MM.1S (cell line): ENCODE measurements around the gene CCL13.
A peak's percentile ranks its signal among the peaks of the same experiment; 100 is the strongest.

ENCODE experiments used
- DNase-seq: peaks from one replicate; pipeline ENCODE4 v3.0.0-alpha.2; 2015
- H2AFZ ChIP-seq: fragments of 300-600 bp; sonication (generic); 2 replicates; pipeline ENCODE4 v1.6.0; 2016; ENCODE audit warnings: antibody characterized with exemption, low read length
- H3F3A ChIP-seq: fragments of 300-600 bp; sonication (generic); 2 replicates; pipeline ENCODE4 v1.6.1; 2016; ENCODE audit warnings: mild to moderate bottlenecking, antibody characterized with exemption, low read length, moderate library complexity, mixed read lengths; ENCODE audit not compliant: insufficient read depth
- H3K27ac ChIP-seq: fragments of 300-600 bp; sonication (generic); 2 replicates; pipeline ENCODE4 v1.5.1; 2016; ENCODE audit warnings: mild to moderate bottlenecking, low read length
- H3K27me3 ChIP-seq: fragments of 300-600 bp; sonication (generic); replicated peaks from 2 replicates; pipeline ENCODE4 v1.6.0; 2016; ENCODE audit warnings: low read length; ENCODE audit not compliant: insufficient read depth
- H3K36me3 ChIP-seq: fragments of 300-600 bp; sonication (generic); replicated peaks from 2 replicates; pipeline ENCODE4 v1.6.1; 2016; ENCODE audit warnings: mild to moderate bottlenecking, low read length, mixed read lengths; ENCODE audit not compliant: insufficient read depth
- H3K4me1 ChIP-seq: fragments of 300-600 bp; sonication (generic); 2 replicates; pipeline ENCODE4 v1.6.1; 2016; ENCODE audit warnings: low read length, mixed read lengths
- H3K4me2 ChIP-seq: fragments of 300-600 bp; sonication (generic); 2 replicates; pipeline ENCODE4 v1.6.0; 2016; ENCODE audit warnings: low read depth, low read length
- H3K4me3 ChIP-seq: fragments of 300-600 bp; sonication (generic); 2 replicates; pipeline ENCODE4 v1.5.1; 2016; ENCODE audit warnings: low read length, mixed read lengths
- H3K79me2 ChIP-seq: fragments of 300-600 bp; sonication (generic); 2 replicates; pipeline ENCODE4 v1.6.1; 2016; ENCODE audit warnings: mixed run types, low read length, mixed read lengths
- H3K9ac ChIP-seq: fragments of 300-600 bp; sonication (generic); 2 replicates; pipeline ENCODE4 v1.6.1; 2016; ENCODE audit warnings: low read length, mixed read lengths
- H3K9me2 ChIP-seq: fragments of 300-600 bp; sonication (generic); replicated peaks from 2 replicates; pipeline ENCODE4 v1.6.1; 2016; ENCODE audit warnings: mild to moderate bottlenecking, low read length, mixed read lengths; ENCODE audit not compliant: insufficient read depth
- H3K9me3 ChIP-seq: fragments of 300-600 bp; sonication (generic); replicated peaks from 2 replicates; pipeline ENCODE4 v1.6.1; 2016; ENCODE audit warnings: mild to moderate bottlenecking, low read length, mixed read lengths; ENCODE audit not compliant: insufficient read depth
- H4K20me1 ChIP-seq: fragments of 300-600 bp; sonication (generic); 2 replicates; pipeline ENCODE4 v1.6.1; 2016; ENCODE audit warnings: mild to moderate bottlenecking, low read length, moderate library complexity, mixed read lengths; ENCODE audit not compliant: insufficient read depth
- EZH2 ChIP-seq: fragments of 300-600 bp; sonication (generic); optimal IDR thresholded peaks from 2 replicates; pipeline ENCODE3; 2017; ENCODE audit warnings: low read depth, mild to moderate bottlenecking, antibody characterized with exemption, low read length, mixed read lengths
- EZH2phosphoT487 ChIP-seq: fragments of 300-600 bp; sonication (generic); IDR thresholded peaks from 2 replicates; pipeline ENCODE4 v1.6.1; 2018; ENCODE audit warnings: antibody characterized with exemption, low read length
- TF ChIP-seq, protein P1 (sequence below): fragments of 300-600 bp; sonication (generic); IDR thresholded peaks from 2 replicates; pipeline ENCODE4 v1.5.1; 2016; ENCODE audit warnings: antibody characterized with exemption, low read length, mixed read lengths

The CCL13 gene

DNA sequence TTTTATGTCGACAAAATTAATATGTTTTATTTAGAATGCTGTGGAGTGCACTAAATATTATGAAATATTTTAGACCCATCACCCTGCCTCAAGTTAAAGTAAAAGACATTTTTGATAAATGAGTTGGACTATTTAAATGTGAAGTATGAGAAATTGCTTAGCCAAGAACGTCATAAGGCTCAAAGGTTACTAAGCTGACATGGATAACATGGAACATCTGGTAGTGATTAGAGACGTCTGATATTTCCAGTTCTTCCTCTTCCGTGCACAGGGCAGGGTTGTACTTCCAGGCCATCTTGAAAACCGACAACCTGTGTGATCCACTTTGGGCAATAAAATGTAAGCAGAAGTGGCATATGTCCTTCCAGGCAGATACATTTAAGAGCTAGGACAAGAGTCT is 44.2 kb upstream of the CCL13 start:
- no peaks in the 10 kb centered on the region for H3K79me2 ChIP-seq
- no peak overlapping the region for H3K4me2 ChIP-seq
- H3K27ac ChIP-seq, result no peak overlapping the region
- H3F3A ChIP-seq, result no peaks in the 10 kb centered on the region
- no peak overlapping the region for H3K9ac ChIP-seq
- peaks cover 22% of the 10 kb centered on the region for H3K4me1 ChIP-seq
- no peaks in the 10 kb centered on the region for H3K36me3 ChIP-seq
- DNase-seq, result no peak
- H2AFZ ChIP-seq, result no peak overlapping the region
- H3K4me3 ChIP-seq, result no peak overlapping the region
- H3K9me2 ChIP-seq, result no peaks in the 10 kb centered on the region
- H3K9me3 ChIP-seq, result no peaks in the 10 kb centered on the region
- TF ChIP-seq EZH2phosphoT487 (no peak), EZH2 (no peak)
- TF ChIP-seq, protein P1, sequence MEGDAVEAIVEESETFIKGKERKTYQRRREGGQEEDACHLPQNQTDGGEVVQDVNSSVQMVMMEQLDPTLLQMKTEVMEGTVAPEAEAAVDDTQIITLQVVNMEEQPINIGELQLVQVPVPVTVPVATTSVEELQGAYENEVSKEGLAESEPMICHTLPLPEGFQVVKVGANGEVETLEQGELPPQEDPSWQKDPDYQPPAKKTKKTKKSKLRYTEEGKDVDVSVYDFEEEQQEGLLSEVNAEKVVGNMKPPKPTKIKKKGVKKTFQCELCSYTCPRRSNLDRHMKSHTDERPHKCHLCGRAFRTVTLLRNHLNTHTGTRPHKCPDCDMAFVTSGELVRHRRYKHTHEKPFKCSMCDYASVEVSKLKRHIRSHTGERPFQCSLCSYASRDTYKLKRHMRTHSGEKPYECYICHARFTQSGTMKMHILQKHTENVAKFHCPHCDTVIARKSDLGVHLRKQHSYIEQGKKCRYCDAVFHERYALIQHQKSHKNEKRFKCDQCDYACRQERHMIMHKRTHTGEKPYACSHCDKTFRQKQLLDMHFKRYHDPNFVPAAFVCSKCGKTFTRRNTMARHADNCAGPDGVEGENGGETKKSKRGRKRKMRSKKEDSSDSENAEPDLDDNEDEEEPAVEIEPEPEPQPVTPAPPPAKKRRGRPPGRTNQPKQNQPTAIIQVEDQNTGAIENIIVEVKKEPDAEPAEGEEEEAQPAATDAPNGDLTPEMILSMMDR, result no peak
- no peaks in the 10 kb centered on the region for H4K20me1 ChIP-seq
- no peaks in the 10 kb centered on the region for H3K27me3 ChIP-seq

DNA sequence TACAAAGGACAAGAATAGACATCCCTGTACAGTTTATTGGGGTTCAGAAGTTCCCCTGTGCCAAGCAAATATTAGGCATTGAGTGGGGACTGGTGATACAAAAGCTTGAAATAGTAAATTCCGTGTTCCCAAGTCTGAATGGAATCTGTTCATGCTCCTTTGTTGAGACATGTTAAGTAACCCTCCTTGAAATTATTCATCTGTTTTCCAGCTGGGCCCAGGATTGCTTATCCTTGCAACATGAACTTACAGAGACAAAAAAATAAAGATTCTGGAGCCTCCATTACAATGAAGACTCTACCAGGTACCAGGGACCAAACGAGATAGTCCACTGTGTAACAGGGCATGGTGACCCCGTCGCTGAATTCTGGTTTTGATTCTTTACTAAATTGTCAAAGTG is 43.1 kb upstream of the CCL13 start:
- Histone ChIP-seq H3K27ac (no peak overlapping the region), H3K4me1 (peaks cover 12% of the 10 kb centered on the region), H3K79me2 (no peaks in the 10 kb centered on the region), H3K9me3 (no peaks in the 10 kb centered on the region), H3K36me3 (no peaks in the 10 kb centered on the region), H3K4me3 (no peak overlapping the region), H3K27me3 (no peaks in the 10 kb centered on the region), H3F3A (no peaks in the 10 kb centered on the region), H2AFZ (no peak overlapping the region), H3K9ac (no peak overlapping the region), H4K20me1 (no peaks in the 10 kb centered on the region), H3K4me2 (no peak overlapping the region), H3K9me2 (no peaks in the 10 kb centered on the region)
- DNase-seq, result no peak
- TF ChIP-seq EZH2, result no peak
- TF ChIP-seq EZH2phosphoT487, result no peak
- TF ChIP-seq, protein P1, result no peak

DNA sequence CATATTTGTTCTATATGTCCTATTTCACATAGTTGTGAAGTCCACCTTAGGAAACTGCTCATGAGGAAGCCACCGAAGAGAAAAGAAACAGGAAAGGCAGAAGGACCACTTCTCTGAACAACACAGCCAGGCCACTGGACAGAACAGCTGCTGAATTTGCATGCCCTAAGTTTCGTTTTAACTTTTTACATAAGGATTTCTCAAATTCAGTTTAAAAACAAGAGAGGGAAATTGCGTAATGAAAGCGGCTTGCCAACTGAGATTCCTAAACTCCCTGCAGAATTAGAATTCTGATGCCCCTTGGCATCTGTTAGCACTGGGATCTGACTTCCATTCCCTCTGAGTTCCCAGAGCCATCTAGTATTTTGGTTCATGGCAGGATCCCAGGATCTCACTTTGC is 42.0 kb upstream of the CCL13 start:
- Histone ChIP-seq H3K27ac (no peak overlapping the region; the same call in 1 of the 2 replicates), H3K9me2 (no peaks in the 10 kb centered on the region), H3K27me3 (no peaks in the 10 kb centered on the region), H3K4me2 (peak overlapping the region; percentile 55), H2AFZ (peak overlapping the region; percentile 33; the same call in 1 of the 2 replicates), H3K9me3 (no peaks in the 10 kb centered on the region), H3K79me2 (no peaks in the 10 kb centered on the region), H3K4me3 (peak overlapping the region; percentile 20; the same call in 1 of the 2 replicates), H3K36me3 (no peaks in the 10 kb centered on the region), H3K9ac (no peak overlapping the region), H3K4me1 (peaks cover 12% of the 10 kb centered on the region), H4K20me1 (no peaks in the 10 kb centered on the region), H3F3A (no peaks in the 10 kb centered on the region)
- no peak for TF ChIP-seq EZH2
- TF ChIP-seq, protein P1, result no peak
- DNase-seq, result peak; percentile 55
